GM19463 (cell line): ENCODE results near the gene KCNJ5.
A peak's percentile ranks its signal among the peaks of the same experiment; 100 is the strongest.

ENCODE experiments used
- ATAC-seq: cut with Tn5 transposase; IDR thresholded peaks from one replicate; pipeline ENCODE4 v1.9.1; 2021; ENCODE audit warnings: mild to moderate bottlenecking, moderate library complexity; ENCODE audit not compliant: unreplicated experiment

The KCNJ5 gene

GRCh38 chr11:128927683-128928336 is 36.7 kb downstream of the KCNJ5 start:
- no peak for ATAC-seq

- peak; percentile 97 for ATAC-seq
Measured at GRCh38 chr11:128928400-128928799, 37.2 kb downstream of the KCNJ5 start.

GRCh38 chr11:128929468-128929867 is 38.3 kb downstream of the KCNJ5 start:
- ATAC-seq: no peak

GRCh38 chr11:128929991-128930390 is 38.8 kb downstream of the KCNJ5 start:
- ATAC-seq: no peak

- ATAC-seq: no peak
Measured at GRCh38 chr11:128931066-128931465, 39.9 kb downstream of the KCNJ5 start.

GRCh38 chr11:128931668-128932067 is 40.5 kb downstream of the KCNJ5 start:
- ATAC-seq: no peak

GRCh38 chr11:128933481-128934178 is 42.5 kb downstream of the KCNJ5 start:
- no peak for ATAC-seq

- no peak for ATAC-seq
Measured at GRCh38 chr11:128934351-128934750, 43.2 kb downstream of the KCNJ5 start.

- no peak for ATAC-seq
Measured at GRCh38 chr11:128934926-128935325, 43.8 kb downstream of the KCNJ5 start.

GRCh38 chr11:128936606-128937251 is 45.6 kb downstream of the KCNJ5 start:
- no peak for ATAC-seq

- ATAC-seq: no peak
Measured at GRCh38 chr11:128937480-128937879, 46.3 kb downstream of the KCNJ5 start.

GRCh38 chr11:128938156-128938885 is 47.2 kb downstream of the KCNJ5 start:
- no peak for ATAC-seq

- ATAC-seq: no peak
Measured at GRCh38 chr11:128939591-128939990, 48.4 kb downstream of the KCNJ5 start.

GRCh38 chr11:128940156-128940555 is 49.0 kb downstream of the KCNJ5 start:
- ATAC-seq: no peak

GRCh38 chr11:128940603-128941002 is 49.4 kb downstream of the KCNJ5 start:
- no peak for ATAC-seq

- no peak for ATAC-seq
Measured at GRCh38 chr11:128941110-128941509, 50.0 kb downstream of the KCNJ5 start.

- no peak for ATAC-seq
Measured at GRCh38 chr11:128941573-128942271, 50.6 kb downstream of the KCNJ5 start.

GRCh38 chr11:128942272-128942612 is 51.1 kb downstream of the KCNJ5 start:
- ATAC-seq: no peak

GRCh38 chr11:128942817-128943427 is 51.8 kb downstream of the KCNJ5 start, which contains the start of gene TP53AIP1:
Gene TP53AIP1 (minus strand): TSS chr11:128942871. CDS start chr11:128937818, 5,053 bp downstream.
- ATAC-seq: no peak

- no peak for ATAC-seq
Measured at GRCh38 chr11:128943428-128943976, 52.3 kb downstream of the KCNJ5 start.
